WTC11 (cell line): ENCODE results near the gene B3GAT3. TPM values are rescaled to one million over a fixed set of nuclear protein-coding genes. Genes with fewer than 3 reads are reported as not detected.

Experiments
- ATAC-seq: fragments of 200-7000 bp; cut with Tn5 transposase; 2 replicates; pipeline ENCODE4 v1.10.0; 2021; ENCODE audit warnings: mild to moderate bottlenecking, moderate library complexity
- CTCF ChIA-PET: fragments of 300-600 bp; sonication (Branson Sonifier 250); formaldehyde crosslinking; loops from one replicate; lab custom pipeline; 2021; ENCODE audit warnings: antibody characterized with exemption; lab: Charles Lee
- POLR2A ChIA-PET: fragments of 350-600 bp; sonication (Branson Sonifier 250); formaldehyde crosslinking; loops from one replicate; lab custom pipeline; 2021; ENCODE audit warnings: antibody characterized with exemption; lab: Charles Lee
- DNase-seq: peaks from one replicate; pipeline ENCODE4 v3.0.0; 2021; ENCODE audit warnings: low spot score
- H3K27ac Mint-ChIP-seq: 2 replicates; pipeline ENCODE4 v1.8.0; 2021; ENCODE audit warnings: mixed read lengths
- H3K27me3 Mint-ChIP-seq: 2 replicates; pipeline ENCODE4 v1.8.0; 2021; ENCODE audit warnings: low read depth, mild to moderate bottlenecking, moderate library complexity, mixed read lengths
- H3K36me3 Mint-ChIP-seq: 2 replicates; pipeline ENCODE4 v1.8.0; 2021; ENCODE audit warnings: mixed read lengths
- H3K4me1 Mint-ChIP-seq: 2 replicates; pipeline ENCODE4 v1.8.0; 2022; ENCODE audit warnings: mixed read lengths
- H3K4me3 Mint-ChIP-seq: 2 replicates; pipeline ENCODE4 v1.8.0; 2021; ENCODE audit warnings: mild to moderate bottlenecking, moderate library complexity, mixed read lengths
- H3K9me3 Mint-ChIP-seq: 2 replicates; pipeline ENCODE4 v1.8.0; 2021; ENCODE audit warnings: mixed read lengths
- ATF2 ChIP-seq: sonication (generic); formaldehyde crosslinking; IDR thresholded peaks from 2 replicates; pipeline ENCODE4 v1.8.1; 2022; ENCODE audit warnings: low read depth, missing genetic modification reagents, borderline replicate concordance
- ATF3 ChIP-seq: sonication (generic); formaldehyde crosslinking; conservative IDR thresholded peaks from 2 replicates; pipeline ENCODE4 v1.8.1; 2022; ENCODE audit warnings: mild to moderate bottlenecking, missing genetic modification reagents
- CDX4 ChIP-seq: fragments of 250-450 bp; sonication (Bioruptor Pico); IDR thresholded peaks from 2 replicates; pipeline ENCODE4 v1.9.0; 2021; ENCODE audit warnings: moderate library complexity, mild to moderate bottlenecking, inconsistent platforms, borderline replicate concordance
- CREM ChIP-seq: sonication (generic); formaldehyde crosslinking; IDR thresholded peaks from 2 replicates; pipeline ENCODE4 v1.8.1; 2022; ENCODE audit warnings: mild to moderate bottlenecking, missing genetic modification reagents, moderate library complexity
- FOXP1 ChIP-seq: sonication (generic); formaldehyde crosslinking; IDR thresholded peaks from 2 replicates; pipeline ENCODE4 v1.8.0; 2022; ENCODE audit warnings: missing genetic modification reagents, mild to moderate bottlenecking, moderate library complexity, borderline replicate concordance
- GTF2I ChIP-seq: fragments of 250-450 bp; sonication (Bioruptor Pico); conservative IDR thresholded peaks from 2 replicates; pipeline ENCODE4 v1.4.0; 2021; ENCODE audit warnings: mild to moderate bottlenecking
- JUN ChIP-seq: sonication (generic); formaldehyde crosslinking; IDR thresholded peaks from 2 replicates; pipeline ENCODE4 v1.8.0; 2023; ENCODE audit warnings: mild to moderate bottlenecking, missing genetic modification reagents
- KAT7 ChIP-seq: sonication (generic); formaldehyde crosslinking; IDR thresholded peaks from 2 replicates; pipeline ENCODE4 v1.8.1; 2023; ENCODE audit warnings: missing genetic modification reagents, mild to moderate bottlenecking, borderline replicate concordance
- PRDM15 ChIP-seq: sonication (generic); formaldehyde crosslinking; IDR thresholded peaks from 2 replicates; pipeline ENCODE4 v1.8.0; 2022; ENCODE audit warnings: missing genetic modification reagents
- RORB ChIP-seq: fragments of 250-450 bp; sonication (Bioruptor Pico); IDR thresholded peaks from 2 replicates; pipeline ENCODE4 v1.9.0; 2021; ENCODE audit warnings: mild to moderate bottlenecking
- ZNF138 ChIP-seq: sonication (generic); formaldehyde crosslinking; conservative IDR thresholded peaks from 2 replicates; pipeline ENCODE4 v1.8.1; 2022; ENCODE audit warnings: mild to moderate bottlenecking, moderate library complexity, missing genetic modification reagents
- ZNF281 ChIP-seq: sonication (generic); formaldehyde crosslinking; IDR thresholded peaks from 2 replicates; pipeline ENCODE4 v1.8.0; 2023; ENCODE audit warnings: mild to moderate bottlenecking, missing genetic modification reagents
- ZNF317 ChIP-seq: sonication (generic); formaldehyde crosslinking; IDR thresholded peaks from 2 replicates; pipeline ENCODE4 v1.8.1; 2023; ENCODE audit warnings: low read depth, mild to moderate bottlenecking, moderate library complexity, missing genetic modification reagents, borderline replicate concordance
- ZNF416 ChIP-seq: fragments of 250-450 bp; sonication (Bioruptor Pico); IDR thresholded peaks from 2 replicates; pipeline ENCODE4 v1.9.0; 2021; ENCODE audit warnings: mild to moderate bottlenecking, inconsistent platforms
- ZNF423 ChIP-seq: fragments of 250-450 bp; sonication (Bioruptor Pico); IDR thresholded peaks from 2 replicates; pipeline ENCODE4 v2.1.2; 2022; ENCODE audit warnings: mild to moderate bottlenecking, moderate library complexity
- ZNF671 ChIP-seq: fragments of 250-450 bp; sonication (Bioruptor Pico); IDR thresholded peaks from 2 replicates; pipeline ENCODE4 v1.8.0; 2021; ENCODE audit warnings: mild to moderate bottlenecking
- total RNA-seq: library from RNA; stranded (reverse); gene quantifications from 3 replicates; pipeline ENCODE4 v1.2.3, GENCODE V29; 2021
- TF ChIP-seq, protein P1 (sequence below): sonication (generic); formaldehyde crosslinking; IDR thresholded peaks from 2 replicates; pipeline ENCODE4 v1.8.1; 2023; ENCODE audit warnings: mild to moderate bottlenecking, missing genetic modification reagents, borderline replicate concordance
- TF ChIP-seq, protein P2 (sequence below): sonication (generic); formaldehyde crosslinking; conservative IDR thresholded peaks from 2 replicates; pipeline ENCODE4 v1.8.1; 2023; ENCODE audit warnings: mild to moderate bottlenecking, low read depth, missing genetic modification reagents, moderate library complexity
- TF ChIP-seq, protein P3 (sequence below): sonication (generic); formaldehyde crosslinking; IDR thresholded peaks from 2 replicates; pipeline ENCODE4 v1.8.0; 2022; ENCODE audit warnings: mild to moderate bottlenecking, missing genetic modification reagents

The B3GAT3 gene
- total RNA-seq, 1 experiment from 2014 or later: 43.9 TPM

DNA sequence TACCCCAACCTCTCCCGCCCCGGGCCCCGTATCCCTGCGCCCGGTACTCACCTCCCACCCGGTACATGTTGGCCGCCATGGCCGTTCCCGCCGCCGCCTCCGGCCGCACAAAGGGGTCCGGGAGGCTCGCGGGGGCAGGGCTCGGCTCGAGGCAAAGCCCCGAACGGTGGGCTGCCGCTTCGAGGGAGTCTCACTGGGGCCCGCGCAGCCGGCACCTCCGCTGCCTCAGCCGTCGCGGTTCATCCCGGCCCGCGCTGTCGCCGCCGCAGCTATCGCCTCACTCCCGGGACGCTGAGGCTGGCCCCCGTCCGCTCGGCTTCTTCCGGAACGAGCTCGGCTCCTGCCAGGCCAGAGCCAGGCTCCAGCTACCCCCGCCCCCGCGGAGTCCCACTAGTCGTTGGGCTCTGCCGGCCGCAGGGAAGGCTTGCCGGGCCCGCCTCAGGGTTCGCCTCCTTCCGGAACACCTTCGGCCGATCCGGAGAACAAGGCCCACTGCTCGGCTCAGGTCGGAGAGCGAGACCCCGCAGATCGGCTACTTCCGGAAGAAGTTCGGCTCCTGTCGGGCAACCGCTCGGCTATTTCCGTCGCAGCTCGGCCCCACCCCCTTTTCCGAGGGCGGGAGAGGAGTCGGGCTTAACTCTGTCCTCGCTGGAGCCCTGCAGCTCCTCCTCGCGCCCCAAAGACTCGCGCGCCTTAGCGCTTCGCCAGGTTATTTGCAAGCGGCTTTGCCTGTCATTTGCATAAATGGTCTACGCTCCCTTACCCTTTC lies 20.2 kb downstream of the B3GAT3 start, which contains the start of gene MTA2:
MTA2 (minus strand) TSS at position 494 of the 769 bp plus-strand sequence; CDS start at position 79, 415 bp downstream.
- H3K4me1 Mint-ChIP-seq: peaks cover 46% of the 10 kb centered on the region
- peaks cover 40% of the 10 kb centered on the region for H3K36me3 Mint-ChIP-seq
- H3K9me3 Mint-ChIP-seq: no peaks in the 10 kb centered on the region
- peaks cover 26% of the 10 kb centered on the region for H3K27me3 Mint-ChIP-seq
- ChIA-PET CTCF (interaction anchor here (0.6 to 8.9 kb wide), 13 partner anchors 9 to 207 kb away, joined by 3 to 74 read pairs (median 5); partner anchors contain the start of genes B3GAT3, EEF1G, EML3 and HNRNPUL2), POLR2A (interaction anchor here (0.6 to 3.1 kb wide), 17 partner anchors 10 to 251 kb away, joined by 3 to 53 read pairs (median 4); partner anchors contain the start of genes B3GAT3, BSCL2, C11orf98 and CSKMT)
- H3K27ac Mint-ChIP-seq: peak within 1 kb of the TSS; percentile 98
- ATAC-seq (peak; percentile 87), DNase-seq (peak; percentile 99)
- H3K4me3 Mint-ChIP-seq: peak within 1 kb of the TSS; percentile 91
- TF ChIP-seq FOXP1 (CRISPR knock-in tag): peak; percentile 91
- TF ChIP-seq ZNF138 (CRISPR knock-in tag): no peak
- no peak for TF ChIP-seq GTF2I
- TF ChIP-seq ZNF423: no peak
- TF ChIP-seq, protein P1, sequence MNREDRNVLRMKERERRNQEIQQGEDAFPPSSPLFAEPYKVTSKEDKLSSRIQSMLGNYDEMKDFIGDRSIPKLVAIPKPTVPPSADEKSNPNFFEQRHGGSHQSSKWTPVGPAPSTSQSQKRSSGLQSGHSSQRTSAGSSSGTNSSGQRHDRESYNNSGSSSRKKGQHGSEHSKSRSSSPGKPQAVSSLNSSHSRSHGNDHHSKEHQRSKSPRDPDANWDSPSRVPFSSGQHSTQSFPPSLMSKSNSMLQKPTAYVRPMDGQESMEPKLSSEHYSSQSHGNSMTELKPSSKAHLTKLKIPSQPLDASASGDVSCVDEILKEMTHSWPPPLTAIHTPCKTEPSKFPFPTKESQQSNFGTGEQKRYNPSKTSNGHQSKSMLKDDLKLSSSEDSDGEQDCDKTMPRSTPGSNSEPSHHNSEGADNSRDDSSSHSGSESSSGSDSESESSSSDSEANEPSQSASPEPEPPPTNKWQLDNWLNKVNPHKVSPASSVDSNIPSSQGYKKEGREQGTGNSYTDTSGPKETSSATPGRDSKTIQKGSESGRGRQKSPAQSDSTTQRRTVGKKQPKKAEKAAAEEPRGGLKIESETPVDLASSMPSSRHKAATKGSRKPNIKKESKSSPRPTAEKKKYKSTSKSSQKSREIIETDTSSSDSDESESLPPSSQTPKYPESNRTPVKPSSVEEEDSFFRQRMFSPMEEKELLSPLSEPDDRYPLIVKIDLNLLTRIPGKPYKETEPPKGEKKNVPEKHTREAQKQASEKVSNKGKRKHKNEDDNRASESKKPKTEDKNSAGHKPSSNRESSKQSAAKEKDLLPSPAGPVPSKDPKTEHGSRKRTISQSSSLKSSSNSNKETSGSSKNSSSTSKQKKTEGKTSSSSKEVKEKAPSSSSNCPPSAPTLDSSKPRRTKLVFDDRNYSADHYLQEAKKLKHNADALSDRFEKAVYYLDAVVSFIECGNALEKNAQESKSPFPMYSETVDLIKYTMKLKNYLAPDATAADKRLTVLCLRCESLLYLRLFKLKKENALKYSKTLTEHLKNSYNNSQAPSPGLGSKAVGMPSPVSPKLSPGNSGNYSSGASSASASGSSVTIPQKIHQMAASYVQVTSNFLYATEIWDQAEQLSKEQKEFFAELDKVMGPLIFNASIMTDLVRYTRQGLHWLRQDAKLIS (CRISPR knock-in tag): no peak
- no peak for TF ChIP-seq ATF2 (CRISPR knock-in tag)
- no peak for TF ChIP-seq ZNF281 (CRISPR knock-in tag)
- TF ChIP-seq JUN (CRISPR knock-in tag): no peak
- no peak for TF ChIP-seq RORB (CRISPR knock-in tag)
- peak; percentile 74; the same call in 1 of the 2 replicates for TF ChIP-seq ZNF416 (CRISPR knock-in tag)
- TF ChIP-seq, protein P2, sequence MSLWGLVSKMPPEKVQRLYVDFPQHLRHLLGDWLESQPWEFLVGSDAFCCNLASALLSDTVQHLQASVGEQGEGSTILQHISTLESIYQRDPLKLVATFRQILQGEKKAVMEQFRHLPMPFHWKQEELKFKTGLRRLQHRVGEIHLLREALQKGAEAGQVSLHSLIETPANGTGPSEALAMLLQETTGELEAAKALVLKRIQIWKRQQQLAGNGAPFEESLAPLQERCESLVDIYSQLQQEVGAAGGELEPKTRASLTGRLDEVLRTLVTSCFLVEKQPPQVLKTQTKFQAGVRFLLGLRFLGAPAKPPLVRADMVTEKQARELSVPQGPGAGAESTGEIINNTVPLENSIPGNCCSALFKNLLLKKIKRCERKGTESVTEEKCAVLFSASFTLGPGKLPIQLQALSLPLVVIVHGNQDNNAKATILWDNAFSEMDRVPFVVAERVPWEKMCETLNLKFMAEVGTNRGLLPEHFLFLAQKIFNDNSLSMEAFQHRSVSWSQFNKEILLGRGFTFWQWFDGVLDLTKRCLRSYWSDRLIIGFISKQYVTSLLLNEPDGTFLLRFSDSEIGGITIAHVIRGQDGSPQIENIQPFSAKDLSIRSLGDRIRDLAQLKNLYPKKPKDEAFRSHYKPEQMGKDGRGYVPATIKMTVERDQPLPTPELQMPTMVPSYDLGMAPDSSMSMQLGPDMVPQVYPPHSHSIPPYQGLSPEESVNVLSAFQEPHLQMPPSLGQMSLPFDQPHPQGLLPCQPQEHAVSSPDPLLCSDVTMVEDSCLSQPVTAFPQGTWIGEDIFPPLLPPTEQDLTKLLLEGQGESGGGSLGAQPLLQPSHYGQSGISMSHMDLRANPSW (CRISPR knock-in tag): no peak
- TF ChIP-seq CDX4 (CRISPR knock-in tag): no peak
- TF ChIP-seq ZNF317 (CRISPR knock-in tag): no peak
- no peak for TF ChIP-seq ZNF671
- no peak for TF ChIP-seq KAT7 (CRISPR knock-in tag)
- TF ChIP-seq, protein P3, sequence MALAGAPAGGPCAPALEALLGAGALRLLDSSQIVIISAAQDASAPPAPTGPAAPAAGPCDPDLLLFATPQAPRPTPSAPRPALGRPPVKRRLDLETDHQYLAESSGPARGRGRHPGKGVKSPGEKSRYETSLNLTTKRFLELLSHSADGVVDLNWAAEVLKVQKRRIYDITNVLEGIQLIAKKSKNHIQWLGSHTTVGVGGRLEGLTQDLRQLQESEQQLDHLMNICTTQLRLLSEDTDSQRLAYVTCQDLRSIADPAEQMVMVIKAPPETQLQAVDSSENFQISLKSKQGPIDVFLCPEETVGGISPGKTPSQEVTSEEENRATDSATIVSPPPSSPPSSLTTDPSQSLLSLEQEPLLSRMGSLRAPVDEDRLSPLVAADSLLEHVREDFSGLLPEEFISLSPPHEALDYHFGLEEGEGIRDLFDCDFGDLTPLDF: no peak
- no peak for TF ChIP-seq CREM (CRISPR knock-in tag)
- TF ChIP-seq PRDM15 (CRISPR knock-in tag): no peak
- TF ChIP-seq ATF3 (CRISPR knock-in tag): no peak
